Erythroblast (primary cell): ENCODE measurements around the gene AKAP3.

Experiments
- GATA1 ChIP-seq: IDR thresholded peaks from 2 replicates; pipeline ENCODE4 v1.6.1; 2011; ENCODE audit warnings: low read depth, mild to moderate bottlenecking, control low read depth, low read length, moderate library complexity
- POLR2A ChIP-seq: IDR thresholded peaks from 2 replicates; pipeline ENCODE4 v1.6.1; 2011; ENCODE audit warnings: mild to moderate bottlenecking, low read length

GRCh38 chr12:4586500-4586899 lies 62.4 kb downstream of the AKAP3 start:
- TF ChIP-seq POLR2A (no peak), GATA1 (no peak)
